GM12878 (cell line): ENCODE results near the gene OR2F2. TPM values are rescaled to one million over a fixed set of nuclear protein-coding genes. Genes with fewer than 3 reads are reported as not detected.

Experiments used
- ATAC-seq: fragments of 200-7000 bp; cut with Tn5 transposase; 3 replicates; pipeline ENCODE4 v1.9.1; 2020; ENCODE audit warnings: mild to moderate bottlenecking, moderate library complexity
- BruUV-seq: library from RNA; stranded (reverse); fragments of 400-500 nt; replicated peaks from 2 replicates; lab custom pipeline; 2021; lab: Mats Ljungman, UMichigan
- CTCF ChIA-PET: fragments of 300-600 bp; sonication (Branson Sonifier 250); formaldehyde crosslinking; extraction: SDS; loops from one replicate; lab custom pipeline; 2021; ENCODE audit warnings: inconsistent platforms; lab: Yijun Ruan, JAX
- POLR2A ChIA-PET: fragments of 350-600 bp; formaldehyde crosslinking; extraction: SDS; loops from one replicate; lab custom pipeline; 2021; ENCODE audit warnings: inconsistent platforms; lab: Charles Lee
- RAD21 ChIA-PET: fragments of 300-600 bp; sonication (Branson Sonifier 250); formaldehyde crosslinking; loops from one replicate; lab custom pipeline; 2023; ENCODE audit warnings: antibody characterized with exemption; ENCODE audit not compliant: unreplicated experiment; lab: Charles Lee
- SMC1A ChIA-PET: fragments of 300-600 bp; sonication (Branson Sonifier 250); formaldehyde crosslinking; loops from one replicate; lab custom pipeline; 2023; ENCODE audit not compliant: unreplicated experiment, uncharacterized antibody; lab: Charles Lee
- DNase-seq: peaks from one replicate; pipeline ENCODE4 v3.0.0-alpha.2; 2011; ENCODE audit warnings: low read depth, low spot score
- FAIRE-seq: peaks from 3 replicates; lab custom pipeline; 2011; peaks lifted over from hg19 to GRCh38; lab: Jason Lieb, UNC
- H2AFZ ChIP-seq: 2 replicates; pipeline ENCODE4 v1.6.0; 2011; ENCODE audit warnings: low read depth, low read length, control low read depth; ENCODE audit not compliant: control insufficient read depth
- H3K27ac ChIP-seq: 2 replicates; pipeline ENCODE4 v1.5.1; 2011; ENCODE audit warnings: control low read depth; ENCODE audit not compliant: control insufficient read depth, insufficient read depth
- H3K27me3 ChIP-seq, 2 experiments: replicated peaks in 1 of 2; 2 replicates each; pipeline versions ENCODE4 v1.6.0 to v1.6.1; 2011; ENCODE audit warnings: low read length in 1 of 2; ENCODE audit not compliant: control insufficient read depth in 2 of 2, insufficient read depth in 2 of 2
- H3K36me3 ChIP-seq, 2 experiments: 2 replicates each; pipeline ENCODE4 v1.5.1; 2011; ENCODE audit warnings: low read length in 1 of 2; ENCODE audit not compliant: control insufficient read depth in 2 of 2, insufficient read depth in 2 of 2
- H3K4me1 ChIP-seq: 2 replicates; pipeline ENCODE4 v1.6.1; 2011; ENCODE audit warnings: mild to moderate bottlenecking, low read length, moderate library complexity, mixed read lengths; ENCODE audit not compliant: control insufficient read depth, insufficient read depth
- H3K4me2 ChIP-seq: 2 replicates; pipeline ENCODE4 v1.6.0; 2011; ENCODE audit warnings: control low read depth; ENCODE audit not compliant: control insufficient read depth, insufficient read depth
- H3K4me3 ChIP-seq: fragments of 200-600 bp; sonication (generic); 2 replicates; pipeline ENCODE4 v1.5.1; 2016
- H3K79me2 ChIP-seq: 2 replicates; pipeline ENCODE4 v1.6.0; 2011; ENCODE audit warnings: low read length; ENCODE audit not compliant: control insufficient read depth, insufficient read depth
- H3K9ac ChIP-seq: 2 replicates; pipeline ENCODE4 v1.8.0; 2011; ENCODE audit warnings: low read length, control low read depth, mixed read lengths; ENCODE audit not compliant: control insufficient read depth, insufficient read depth
- H3K9me3 ChIP-seq: replicated peaks from 3 replicates; pipeline ENCODE4 v1.5.1; 2011; ENCODE audit warnings: mild to moderate bottlenecking, low read length; ENCODE audit not compliant: control insufficient read depth, insufficient read depth
- H4K20me1 ChIP-seq: 2 replicates; pipeline ENCODE4 v1.6.0; 2011; ENCODE audit not compliant: control insufficient read depth, insufficient read depth
- CBX3 ChIP-seq: fragments of 200-600 bp; sonication (generic); IDR thresholded peaks from 2 replicates; pipeline ENCODE4 v1.6.1; 2016; ENCODE audit warnings: low read depth, borderline replicate concordance
- EZH2 ChIP-seq: IDR thresholded peaks from 2 replicates; pipeline ENCODE4 v1.6.1; 2012; ENCODE audit warnings: low read depth, mild to moderate bottlenecking, control low read depth, inconsistent platforms, low read length, borderline replicate concordance; ENCODE audit not compliant: control insufficient read depth
- HDGF ChIP-seq: fragments of 450-650 bp; IDR thresholded peaks from 2 replicates; pipeline ENCODE4 v1.6.1; 2016; ENCODE audit warnings: antibody characterized with exemption
- KDM1A ChIP-seq: fragments of 200-600 bp; sonication (generic); IDR thresholded peaks from 2 replicates; pipeline ENCODE4 v1.6.1; 2016; ENCODE audit warnings: borderline replicate concordance
- KLF5 ChIP-seq: fragments of 450-650 bp; IDR thresholded peaks from 2 replicates; pipeline ENCODE4 v1.6.1; 2014; ENCODE audit warnings: mild to moderate bottlenecking; ENCODE audit not compliant: partially characterized antibody
- MEF2A ChIP-seq: IDR thresholded peaks from 2 replicates; pipeline ENCODE4 v1.6.1; 2011; ENCODE audit warnings: low read depth, mild to moderate bottlenecking, low read length, moderate library complexity; ENCODE audit not compliant: insufficient read depth
- PAX5 ChIP-seq: IDR thresholded peaks from 2 replicates; pipeline ENCODE4 v1.6.1; 2011; ENCODE audit warnings: low read depth, low read length, borderline replicate concordance
- PML ChIP-seq: IDR thresholded peaks from 2 replicates; pipeline ENCODE4 v1.6.1; 2012; ENCODE audit warnings: low read length, inconsistent platforms
- RUNX3 ChIP-seq: IDR thresholded peaks from 2 replicates; pipeline ENCODE4 v1.6.1; 2012; ENCODE audit warnings: low read length, inconsistent platforms
- SUPT20H ChIP-seq: IDR thresholded peaks from 2 replicates; pipeline ENCODE4 v1.6.1; 2011; ENCODE audit warnings: low read depth, mild to moderate bottlenecking, low read length, moderate library complexity, borderline replicate concordance; ENCODE audit not compliant: control insufficient read depth
- TAF1 ChIP-seq: IDR thresholded peaks from 2 replicates; pipeline ENCODE4 v1.6.1; 2011; ENCODE audit warnings: mild to moderate bottlenecking, low read depth, low read length, borderline replicate concordance
- TCF7 ChIP-seq: IDR thresholded peaks from 2 replicates; pipeline ENCODE4 v1.6.1; 2014; ENCODE audit warnings: antibody characterized with exemption, borderline replicate concordance
- WGBS: methylation state at CpG from one replicate; pipeline ENCODE4 v1.1.6; 2016; ENCODE audit warnings: low lambda C conversion rate; ENCODE audit not compliant: insufficient replicate concordance, insufficient coverage; ENCODE audit errors: missing lambda C conversion rate; 5-methylcytosine and 5-hydroxymethylcytosine counted together
- in situ Hi-C: fragments of 300-500 bp; cut with MboI; formaldehyde crosslinking; loops from 9 replicates; pipeline ENCODE4 v1.14.3; 2018; ENCODE audit warnings: mixed read lengths
- intact Hi-C: fragments of 100-400 bp; cut with micrococcal nuclease; formaldehyde crosslinking; loops from one replicate; pipeline ENCODE4 v1.14.2; 2022; ENCODE audit not compliant: unreplicated experiment
- polyA plus RNA-seq, 11 experiments: library from polyadenylated mRNA; depleted of rRNA in 4 of 11; unstranded in 6 of 11; stranded (reverse) in 5 of 11; fragments of >200 nt; fragmentation: Nextera tagmentation in 4 of 11; fragmentation: Illumina TruSeq in 1 of 11; extraction: Ambion mirVana in 4 of 11; extraction: Trizol in 1 of 11; gene quantifications; 1 replicate in 1 of 11; 2 replicates in 10 of 11; pipeline versions ENCODE4 v1.2.1 to v1.2.3, GENCODE V29; 2011 to 2016; ENCODE audit warnings: inconsistent platforms in 2 of 11, missing spikeins in 2 of 11, low read depth in 1 of 11
- total RNA-seq, 4 experiments: library from RNA; depleted of rRNA in 3 of 4; stranded (reverse); fragments of >200 nt in 3 of 4; fragmentation: Illumina TruSeq in 1 of 4; extraction: Trizol in 1 of 4; gene quantifications; 2 replicates each; pipeline versions ENCODE4 v1.2.1 to v1.2.3, GENCODE V29; 2013 to 2021
- TF ChIP-seq, protein P1 (sequence below): fragments of 450-650 bp; IDR thresholded peaks from 2 replicates; pipeline ENCODE4 v1.6.1; 2017; ENCODE audit warnings: mild to moderate bottlenecking
- TF ChIP-seq, protein P2 (sequence below): fragments of 450-650 bp; IDR thresholded peaks from 2 replicates; pipeline ENCODE4 v1.6.1; 2017; ENCODE audit warnings: low read depth, mild to moderate bottlenecking, moderate library complexity
- TF ChIP-seq, protein P3 (sequence below): fragments of 450-650 bp; IDR thresholded peaks from 2 replicates; pipeline ENCODE4 v1.6.1; 2016; ENCODE audit warnings: mild to moderate bottlenecking

The OR2F2 gene
- total and polyA plus RNA-seq, 10 of the 15 experiments (the other 5 are each of a cell fraction or from before 2014, with no cell fraction given): not detected

DNA sequence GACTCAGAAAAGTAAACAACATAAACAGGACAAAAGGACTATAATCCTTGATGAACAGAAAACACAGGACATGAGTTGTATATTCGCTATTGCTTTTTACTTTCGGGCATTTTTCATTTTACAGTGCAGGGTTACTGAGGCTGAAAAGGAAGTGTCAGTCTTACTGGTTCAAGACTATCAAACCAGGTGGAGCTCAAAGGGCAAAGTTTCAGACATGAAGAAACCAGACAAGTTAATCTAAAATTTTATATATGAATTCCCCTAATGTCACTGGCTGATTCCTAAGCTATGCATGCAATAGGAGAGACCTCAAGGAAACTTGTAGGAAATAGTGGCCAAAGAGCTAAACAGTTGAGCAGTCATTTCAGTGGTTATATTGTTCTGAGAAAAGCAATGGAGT lies 44.5 kb upstream of the OR2F2 start:
- no peak overlapping the region for H3K4me2 ChIP-seq
- CTCF ChIA-PET: interaction anchor here (7.0 kb wide), 1 partner anchor 11 kb away, joined by 65 read pairs; the partner anchor contains the start of gene TCAF1
- H3K9me3 ChIP-seq: no peaks in the 10 kb centered on the region; the same call in 2 of the 3 replicates
- no peak overlapping the region for H2AFZ ChIP-seq
- no peak overlapping the region for H3K4me3 ChIP-seq
- SMC1A ChIA-PET: interaction anchor here (1.2 to 1.3 kb wide), 2 partner anchors 11 to 14 kb away, joined by 3 read pairs; no protein-coding TSS in a partner anchor
- intact Hi-C loops (no loop called here), in situ Hi-C loops (no loop called here)
- H3K27ac ChIP-seq: no peak overlapping the region
- POLR2A ChIA-PET: interaction anchor here (0.8 to 3.3 kb wide), 3 partner anchors 9 to 16 kb away, joined by 4 to 14 read pairs (median 7); partner anchors contain the start of gene TCAF1
- H3K9ac ChIP-seq: no peak overlapping the region
- 60% methylated on average over 2 of the region's 2 CpGs for WGBS
- H4K20me1 ChIP-seq: no peaks in the 10 kb centered on the region
- peaks cover 6% of the 10 kb centered on the region; the same call in 1 of the 2 replicates for H3K4me1 ChIP-seq
- H3K27me3 ChIP-seq: no peaks in the 10 kb centered on the region
- no TSS peak for BruUV-seq
- H3K36me3 ChIP-seq: no peaks in the 10 kb centered on the region
- no peaks in the 10 kb centered on the region for H3K79me2 ChIP-seq
- TF ChIP-seq, protein P1, sequence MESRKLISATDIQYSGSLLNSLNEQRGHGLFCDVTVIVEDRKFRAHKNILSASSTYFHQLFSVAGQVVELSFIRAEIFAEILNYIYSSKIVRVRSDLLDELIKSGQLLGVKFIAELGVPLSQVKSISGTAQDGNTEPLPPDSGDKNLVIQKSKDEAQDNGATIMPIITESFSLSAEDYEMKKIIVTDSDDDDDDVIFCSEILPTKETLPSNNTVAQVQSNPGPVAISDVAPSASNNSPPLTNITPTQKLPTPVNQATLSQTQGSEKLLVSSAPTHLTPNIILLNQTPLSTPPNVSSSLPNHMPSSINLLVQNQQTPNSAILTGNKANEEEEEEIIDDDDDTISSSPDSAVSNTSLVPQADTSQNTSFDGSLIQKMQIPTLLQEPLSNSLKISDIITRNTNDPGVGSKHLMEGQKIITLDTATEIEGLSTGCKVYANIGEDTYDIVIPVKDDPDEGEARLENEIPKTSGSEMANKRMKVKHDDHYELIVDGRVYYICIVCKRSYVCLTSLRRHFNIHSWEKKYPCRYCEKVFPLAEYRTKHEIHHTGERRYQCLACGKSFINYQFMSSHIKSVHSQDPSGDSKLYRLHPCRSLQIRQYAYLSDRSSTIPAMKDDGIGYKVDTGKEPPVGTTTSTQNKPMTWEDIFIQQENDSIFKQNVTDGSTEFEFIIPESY: no peak
- TF ChIP-seq KDM1A (no peak), PML (no peak), HDGF (no peak), SUPT20H (no peak), TCF7 (no peak), RUNX3 (no peak), TAF1 (no peak), CBX3 (no peak), MEF2A (no peak), KLF5 (no peak), EZH2 (no peak), PAX5 (no peak)
- TF ChIP-seq, protein P2, sequence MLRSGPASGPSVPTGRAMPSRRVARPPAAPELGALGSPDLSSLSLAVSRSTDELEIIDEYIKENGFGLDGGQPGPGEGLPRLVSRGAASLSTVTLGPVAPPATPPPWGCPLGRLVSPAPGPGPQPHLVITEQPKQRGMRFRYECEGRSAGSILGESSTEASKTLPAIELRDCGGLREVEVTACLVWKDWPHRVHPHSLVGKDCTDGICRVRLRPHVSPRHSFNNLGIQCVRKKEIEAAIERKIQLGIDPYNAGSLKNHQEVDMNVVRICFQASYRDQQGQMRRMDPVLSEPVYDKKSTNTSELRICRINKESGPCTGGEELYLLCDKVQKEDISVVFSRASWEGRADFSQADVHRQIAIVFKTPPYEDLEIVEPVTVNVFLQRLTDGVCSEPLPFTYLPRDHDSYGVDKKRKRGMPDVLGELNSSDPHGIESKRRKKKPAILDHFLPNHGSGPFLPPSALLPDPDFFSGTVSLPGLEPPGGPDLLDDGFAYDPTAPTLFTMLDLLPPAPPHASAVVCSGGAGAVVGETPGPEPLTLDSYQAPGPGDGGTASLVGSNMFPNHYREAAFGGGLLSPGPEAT: no peak
- TF ChIP-seq, protein P3, sequence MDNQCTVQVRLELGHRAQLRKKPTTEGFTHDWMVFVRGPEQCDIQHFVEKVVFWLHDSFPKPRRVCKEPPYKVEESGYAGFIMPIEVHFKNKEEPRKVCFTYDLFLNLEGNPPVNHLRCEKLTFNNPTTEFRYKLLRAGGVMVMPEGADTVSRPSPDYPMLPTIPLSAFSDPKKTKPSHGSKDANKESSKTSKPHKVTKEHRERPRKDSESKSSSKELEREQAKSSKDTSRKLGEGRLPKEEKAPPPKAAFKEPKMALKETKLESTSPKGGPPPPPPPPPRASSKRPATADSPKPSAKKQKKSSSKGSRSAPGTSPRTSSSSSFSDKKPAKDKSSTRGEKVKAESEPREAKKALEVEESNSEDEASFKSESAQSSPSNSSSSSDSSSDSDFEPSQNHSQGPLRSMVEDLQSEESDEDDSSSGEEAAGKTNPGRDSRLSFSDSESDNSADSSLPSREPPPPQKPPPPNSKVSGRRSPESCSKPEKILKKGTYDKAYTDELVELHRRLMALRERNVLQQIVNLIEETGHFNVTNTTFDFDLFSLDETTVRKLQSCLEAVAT: no peak
- no peak for ATAC-seq
- RAD21 ChIA-PET: interaction anchor here (0.8 kb wide), 1 partner anchor 154 kb away, joined by 3 read pairs; no protein-coding TSS in a partner anchor
- DNase-seq: no peak
- no peak for FAIRE-seq
